Astrocyte (in vitro differentiated cells and primary cell): ENCODE data around the gene MYH9.
"Not testable (repeated sequence)": the region's sequence is repeated elsewhere in the genome, so short reads cannot be mapped to it uniquely, and the experiment has no call there.

Experiments
- CTCF ChIP-seq: IDR thresholded peaks from 2 replicates; pipeline ENCODE4 v1.5.1; 2011; ENCODE audit warnings: low read depth, mild to moderate bottlenecking, inconsistent platforms, low read length, moderate library complexity; ENCODE audit not compliant: insufficient read depth
- EZH2 ChIP-seq: IDR thresholded peaks from 2 replicates; pipeline ENCODE4 v1.6.1; 2012; ENCODE audit warnings: mild to moderate bottlenecking, low read length, inconsistent platforms; ENCODE audit not compliant: insufficient read depth

DNA sequence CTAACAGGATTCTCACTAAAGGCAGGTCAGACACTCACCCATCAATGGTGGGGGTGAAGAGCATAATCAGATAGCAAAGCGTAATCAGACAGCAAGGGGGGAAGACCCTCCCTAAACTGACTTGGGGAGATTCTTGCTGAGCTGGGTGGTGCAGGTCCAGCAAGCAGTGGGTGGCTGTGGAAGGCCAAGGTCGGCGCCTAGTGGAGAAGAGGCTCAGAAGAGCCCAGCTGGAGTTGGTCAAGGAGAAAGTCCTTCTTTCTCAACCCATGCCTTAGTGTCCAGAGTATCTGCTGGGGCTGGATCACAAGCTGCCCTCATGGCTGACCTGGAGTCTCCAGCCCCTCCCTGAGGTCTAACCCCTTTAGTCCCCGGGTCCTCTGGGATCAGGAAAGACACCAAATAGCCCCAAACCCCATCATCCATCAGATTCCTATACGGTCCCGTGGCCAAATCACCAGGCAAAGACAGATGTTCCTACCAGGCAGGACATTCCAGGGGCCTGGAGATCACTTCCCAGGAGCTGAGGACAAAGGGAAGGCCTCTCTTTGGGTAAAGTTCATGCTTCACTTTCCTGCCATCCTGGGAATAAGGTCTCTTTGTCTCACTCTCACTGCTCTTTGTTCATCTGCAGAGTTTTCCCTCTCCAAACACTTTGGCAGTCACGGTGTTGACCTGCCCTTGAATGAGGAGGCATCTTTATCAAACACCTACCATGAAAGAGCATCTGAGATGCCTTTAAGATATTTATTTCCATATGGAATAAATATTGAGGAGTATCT lies 123.7 kb downstream of the MYH9 start:
- TF ChIP-seq CTCF, EZH2: not testable (repeated sequence)
